ENCODE measurements around the gene DNAJA3.

DNAJA3 gene

DNA sequence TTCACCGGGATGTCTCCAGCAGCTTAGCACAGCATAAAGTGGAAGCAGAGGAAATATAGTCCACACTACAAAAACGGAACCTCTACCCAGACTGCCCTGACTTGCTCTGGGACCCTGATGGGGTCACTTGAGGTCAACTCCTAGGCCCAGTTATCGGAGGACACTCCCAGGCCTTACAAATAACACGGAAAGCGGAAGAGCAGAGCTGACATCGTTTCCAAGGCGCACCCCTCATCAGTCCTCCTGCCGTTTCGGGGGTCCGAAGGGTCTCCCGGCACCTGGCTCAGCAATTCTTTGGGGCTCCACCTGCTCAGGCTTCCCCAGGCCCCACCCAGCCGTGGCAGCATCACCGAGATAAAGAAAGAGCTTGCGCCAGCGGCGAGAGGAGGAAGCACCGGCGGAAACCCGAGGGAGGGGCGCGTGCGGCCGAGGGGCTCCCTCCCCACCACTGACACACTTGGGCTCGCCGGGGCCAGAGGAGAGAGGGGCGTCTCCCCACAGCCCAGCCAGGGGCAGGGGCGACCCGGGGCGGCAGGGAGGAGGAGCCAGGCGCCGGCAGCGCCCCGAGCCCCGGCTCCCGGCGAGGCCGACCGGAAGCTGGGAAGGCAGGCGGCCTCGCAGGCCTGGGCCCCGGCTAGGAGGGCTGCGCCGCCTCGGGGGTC is 10.0 kb upstream of the DNAJA3 start:
- TF ChIP-seq, protein P1, sequence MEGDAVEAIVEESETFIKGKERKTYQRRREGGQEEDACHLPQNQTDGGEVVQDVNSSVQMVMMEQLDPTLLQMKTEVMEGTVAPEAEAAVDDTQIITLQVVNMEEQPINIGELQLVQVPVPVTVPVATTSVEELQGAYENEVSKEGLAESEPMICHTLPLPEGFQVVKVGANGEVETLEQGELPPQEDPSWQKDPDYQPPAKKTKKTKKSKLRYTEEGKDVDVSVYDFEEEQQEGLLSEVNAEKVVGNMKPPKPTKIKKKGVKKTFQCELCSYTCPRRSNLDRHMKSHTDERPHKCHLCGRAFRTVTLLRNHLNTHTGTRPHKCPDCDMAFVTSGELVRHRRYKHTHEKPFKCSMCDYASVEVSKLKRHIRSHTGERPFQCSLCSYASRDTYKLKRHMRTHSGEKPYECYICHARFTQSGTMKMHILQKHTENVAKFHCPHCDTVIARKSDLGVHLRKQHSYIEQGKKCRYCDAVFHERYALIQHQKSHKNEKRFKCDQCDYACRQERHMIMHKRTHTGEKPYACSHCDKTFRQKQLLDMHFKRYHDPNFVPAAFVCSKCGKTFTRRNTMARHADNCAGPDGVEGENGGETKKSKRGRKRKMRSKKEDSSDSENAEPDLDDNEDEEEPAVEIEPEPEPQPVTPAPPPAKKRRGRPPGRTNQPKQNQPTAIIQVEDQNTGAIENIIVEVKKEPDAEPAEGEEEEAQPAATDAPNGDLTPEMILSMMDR (IDR thresholded peaks at IDR 0.05; ENCODE audit: low read depth, low read length), result peak; percentile 3
- peak in 1 of 2 donors; percentile 30 for DNase-seq (ENCODE audit: low read depth in 2 of 2)
- peak overlapping the region; percentile 66 to 68 for H3K4me3 ChIP-seq (replicated peaks in 1 of 2; ENCODE audit: low read depth in 2 of 2, low read length in 2 of 2)

- TF ChIP-seq, protein P1 (IDR thresholded peaks at IDR 0.05; ENCODE audit: low read depth, low read length), result no peak
- DNase-seq (ENCODE audit: low read depth in 2 of 2), result peak; percentile 80 to 91
- H3K4me3 ChIP-seq (replicated peaks in 1 of 2; ENCODE audit: low read depth in 2 of 2, low read length in 2 of 2), result peak within 1 kb of the TSS; percentile 66 to 68
Observed at GRCh38 chr16:4416200-4417032, 9.3 kb upstream of the DNAJA3 start, which contains the start of gene CORO7. TSS of gene CORO7 (minus strand) at chr16:4416596. CDS start at chr16:4416518, 78 bp downstream.

DNA sequence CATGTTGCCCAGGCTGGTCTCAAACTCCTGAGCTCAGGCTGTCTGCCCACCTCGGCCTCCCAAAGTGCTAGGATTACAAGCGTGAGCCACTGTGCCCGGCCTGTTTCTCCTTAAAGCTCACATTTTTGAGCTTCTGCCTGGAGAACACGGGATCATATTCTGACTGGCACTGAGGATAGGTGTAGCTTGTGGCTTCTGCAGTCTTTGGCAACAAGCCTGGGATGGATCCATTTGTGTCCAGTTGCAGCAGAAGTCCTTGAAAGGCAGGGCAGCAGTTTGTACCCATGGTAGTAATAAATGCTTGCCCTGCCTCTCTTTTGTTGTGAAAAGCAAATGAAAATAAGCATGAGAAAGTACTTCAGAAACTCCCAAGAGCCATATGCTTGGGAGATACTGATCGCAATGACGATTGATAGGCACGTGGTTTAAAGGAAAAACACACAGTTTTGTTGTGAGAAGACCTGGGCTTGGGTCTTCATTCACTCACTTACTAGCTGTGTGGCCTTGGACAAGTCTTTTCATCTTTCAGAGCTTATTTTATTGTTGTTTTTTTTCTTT is 6.2 kb upstream of the DNAJA3 start:
- DNase-seq (ENCODE audit: low read depth in 2 of 2), result no peak
- H3K4me3 ChIP-seq (replicated peaks in 1 of 2; ENCODE audit: low read depth in 2 of 2, low read length in 2 of 2), result no peak overlapping the region
- TF ChIP-seq, protein P1 (IDR thresholded peaks at IDR 0.05; ENCODE audit: low read depth, low read length), result no peak

DNA sequence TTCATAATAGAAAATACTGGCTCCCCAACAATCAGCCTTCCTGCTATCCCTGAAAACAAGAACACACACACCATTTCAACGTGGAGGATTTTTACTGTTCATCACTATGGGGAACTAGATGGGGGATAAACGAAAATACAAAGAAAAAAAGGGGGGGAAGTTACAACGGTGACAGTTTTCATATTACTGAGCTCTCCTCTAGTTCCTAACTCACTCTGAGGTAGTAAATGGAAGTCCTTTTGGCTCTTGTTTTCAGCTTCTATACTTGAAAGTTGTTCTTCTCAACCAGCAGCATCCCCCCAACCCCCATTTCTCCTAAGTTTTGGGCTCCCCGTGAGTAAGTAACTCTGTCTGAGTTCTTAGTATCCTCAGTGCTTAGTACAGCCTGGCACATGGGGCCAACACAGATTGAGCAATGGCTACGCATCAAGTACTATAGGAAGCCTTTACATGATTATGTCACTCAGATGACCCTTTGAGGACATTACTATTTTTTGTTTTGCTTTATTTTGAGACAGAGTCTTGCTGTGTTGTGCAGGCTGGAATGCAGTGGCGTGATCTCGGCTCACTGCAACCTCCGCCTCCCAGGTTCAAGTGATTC is 5.1 kb upstream of the DNAJA3 start:
- DNase-seq (ENCODE audit: low read depth in 2 of 2), result no peak
- no peak overlapping the region for H3K4me3 ChIP-seq (replicated peaks in 1 of 2; ENCODE audit: low read depth in 2 of 2, low read length in 2 of 2)
- TF ChIP-seq, protein P1 (IDR thresholded peaks at IDR 0.05; ENCODE audit: low read depth, low read length), result no peak

DNA sequence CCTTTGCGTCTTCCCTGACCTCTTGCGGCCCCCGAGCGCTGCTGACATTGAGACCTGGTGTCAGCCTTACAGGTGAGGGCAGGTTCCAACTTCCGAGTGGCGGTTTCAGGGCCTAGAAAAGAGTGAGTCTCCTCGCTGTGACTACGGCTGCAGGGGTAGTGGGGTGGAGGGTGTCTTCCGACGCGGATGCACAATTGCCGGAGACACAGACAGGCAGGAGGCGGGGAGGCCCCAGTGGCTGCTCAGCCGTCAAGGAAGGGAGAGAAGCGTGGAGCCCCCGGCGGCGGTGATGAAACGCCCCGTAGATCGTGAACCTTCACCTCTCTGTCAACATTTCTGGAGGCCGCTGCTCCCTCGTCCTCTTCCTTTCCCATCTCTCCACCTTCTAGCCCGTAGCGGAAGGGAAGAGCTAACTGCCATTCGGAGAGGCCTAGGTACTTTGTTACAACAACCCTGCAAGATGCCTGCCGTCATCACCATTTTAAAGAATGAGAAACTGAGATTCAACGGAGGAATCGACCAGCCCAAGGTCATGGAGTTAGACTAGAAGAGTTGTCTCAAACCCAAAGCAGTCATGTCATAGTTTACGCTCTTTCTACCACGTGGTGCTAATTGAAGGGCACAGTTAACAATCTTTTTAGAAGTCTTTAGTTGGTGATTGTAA is 485 bp downstream of the DNAJA3 start:
- TF ChIP-seq, protein P1 (IDR thresholded peaks at IDR 0.05; ENCODE audit: low read depth, low read length), result no peak
- no peak for DNase-seq (ENCODE audit: low read depth in 2 of 2)
- H3K4me3 ChIP-seq (replicated peaks in 1 of 2; ENCODE audit: low read depth in 2 of 2, low read length in 2 of 2), result peak overlapping the region; percentile 78 to 93

GRCh38 chr16:4426722-4427372 is 1.2 kb downstream of the DNAJA3 start:
- H3K4me3 ChIP-seq (replicated peaks in 1 of 2; ENCODE audit: low read depth in 2 of 2, low read length in 2 of 2), result peak overlapping the region; percentile 78 to 93
- DNase-seq (ENCODE audit: low read depth in 2 of 2), result no peak
- TF ChIP-seq, protein P1 (IDR thresholded peaks at IDR 0.05; ENCODE audit: low read depth, low read length), result no peak
